Measurements from ENCODE around the gene ANXA3. TPM values are rescaled to one million over a fixed set of nuclear protein-coding genes. Genes with fewer than 3 reads are reported as not detected.

ANXA3 gene
- total and polyA plus RNA-seq, 5 donors: 10.9 to 48.1 (median 12.1) TPM

- 90% methylated on average over 3 of the region's 3 CpGs for WGBS
- H3K27me3 ChIP-seq (ENCODE audit: control insufficient read depth, insufficient read depth): no peaks in the 10 kb centered on the region
- DNase-seq (no peak), ATAC-seq (no peak)
- H3K4me1 ChIP-seq (ENCODE audit: control insufficient read depth, insufficient read depth, low read length): peaks cover 3% of the 10 kb centered on the region
- no peaks in the 10 kb centered on the region for H3K9me3 ChIP-seq (ENCODE audit: control insufficient read depth, low read length)
- no peak overlapping the region for H3K27ac ChIP-seq (ENCODE audit: low read length)
- no peak overlapping the region for H3K4me3 ChIP-seq (ENCODE audit: low read length)
- intact Hi-C loops (cut with DNase I): loop anchor here in 2 of 4 donors (10.0 kb wide), 2 partner anchors 465 to 555 kb away; partner anchors contain the start of gene FRAS1 (in 1 of the 2)
These were observed 31.6 kb upstream of the ANXA3 start for GRCh38 chr4:78519962-78520361.

- no peak for DNase-seq
- 44% methylated on average over 3 of the region's 3 CpGs for WGBS
- no peak overlapping the region for H3K4me3 ChIP-seq (ENCODE audit: low read length)
- no peaks in the 10 kb centered on the region for H3K9me3 ChIP-seq (ENCODE audit: control insufficient read depth, low read length)
- intact Hi-C loops (cut with DNase I): no loop called here
- no peaks in the 10 kb centered on the region for H3K27me3 ChIP-seq (ENCODE audit: control insufficient read depth, insufficient read depth)
- peak in 1 of 2 donors; percentile 21 for ATAC-seq
- H3K27ac ChIP-seq (ENCODE audit: low read length): no peak overlapping the region
- peaks cover 3% of the 10 kb centered on the region for H3K4me1 ChIP-seq (ENCODE audit: control insufficient read depth, insufficient read depth, low read length)
These were observed 30.8 kb upstream of the ANXA3 start for GRCh38 chr4:78520808-78521226.

DNA sequence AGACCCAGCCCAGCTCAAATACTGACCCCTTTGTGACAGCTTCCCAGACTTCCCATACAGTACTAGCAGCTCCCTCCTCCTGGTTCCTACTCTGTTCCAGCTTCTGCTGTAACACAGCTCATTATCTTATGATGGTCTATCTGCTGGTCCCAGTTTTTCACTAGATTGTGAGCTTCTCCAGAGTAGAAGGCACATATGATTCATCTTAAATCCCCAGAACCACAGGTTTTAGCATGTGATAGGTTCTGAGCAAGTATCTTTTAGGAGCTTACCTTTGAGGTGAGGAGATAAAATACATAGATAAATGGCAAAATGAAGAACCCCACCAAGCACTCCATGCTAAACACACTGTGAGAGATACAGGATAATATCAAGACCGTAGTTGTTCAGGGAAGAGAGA, 27.6 kb upstream of the ANXA3 start:
- H3K27me3 ChIP-seq (ENCODE audit: control insufficient read depth, insufficient read depth): no peaks in the 10 kb centered on the region
- 0% methylated on average over 1 of the region's 1 CpG for WGBS
- no peak overlapping the region for H3K27ac ChIP-seq (ENCODE audit: low read length)
- no peak overlapping the region for H3K4me3 ChIP-seq (ENCODE audit: low read length)
- no peak for ATAC-seq
- H3K9me3 ChIP-seq (ENCODE audit: control insufficient read depth, low read length): no peaks in the 10 kb centered on the region
- no peak for DNase-seq
- intact Hi-C loops (cut with DNase I): no loop called here
- H3K4me1 ChIP-seq (ENCODE audit: control insufficient read depth, insufficient read depth, low read length): peaks cover 1% of the 10 kb centered on the region

GRCh38 chr4:78525559-78525958, 26.0 kb upstream of the ANXA3 start:
- Histone ChIP-seq H3K4me3 (ENCODE audit: low read length) (no peak overlapping the region), H3K27me3 (ENCODE audit: control insufficient read depth, insufficient read depth) (no peaks in the 10 kb centered on the region), H3K4me1 (ENCODE audit: control insufficient read depth, insufficient read depth, low read length) (no peaks in the 10 kb centered on the region), H3K9me3 (ENCODE audit: control insufficient read depth, low read length) (no peaks in the 10 kb centered on the region), H3K27ac (ENCODE audit: low read length) (no peak overlapping the region)
- 81% methylated on average over 3 of the region's 3 CpGs for WGBS
- ATAC-seq (no peak), DNase-seq (no peak)
- intact Hi-C loops (cut with DNase I): no loop called here

GRCh38 chr4:78527103-78527502, 24.5 kb upstream of the ANXA3 start:
- intact Hi-C loops (cut with DNase I): no loop called here
- H3K27ac ChIP-seq (ENCODE audit: low read length): no peak overlapping the region
- DNase-seq (no peak), ATAC-seq (no peak)
- no peaks in the 10 kb centered on the region for H3K9me3 ChIP-seq (ENCODE audit: control insufficient read depth, low read length)
- H3K4me1 ChIP-seq (ENCODE audit: control insufficient read depth, insufficient read depth, low read length): no peaks in the 10 kb centered on the region
- H3K27me3 ChIP-seq (ENCODE audit: control insufficient read depth, insufficient read depth): no peaks in the 10 kb centered on the region
- H3K4me3 ChIP-seq (ENCODE audit: low read length): no peak overlapping the region
- 98% methylated on average over 1 of the region's 1 CpG for WGBS

DNA sequence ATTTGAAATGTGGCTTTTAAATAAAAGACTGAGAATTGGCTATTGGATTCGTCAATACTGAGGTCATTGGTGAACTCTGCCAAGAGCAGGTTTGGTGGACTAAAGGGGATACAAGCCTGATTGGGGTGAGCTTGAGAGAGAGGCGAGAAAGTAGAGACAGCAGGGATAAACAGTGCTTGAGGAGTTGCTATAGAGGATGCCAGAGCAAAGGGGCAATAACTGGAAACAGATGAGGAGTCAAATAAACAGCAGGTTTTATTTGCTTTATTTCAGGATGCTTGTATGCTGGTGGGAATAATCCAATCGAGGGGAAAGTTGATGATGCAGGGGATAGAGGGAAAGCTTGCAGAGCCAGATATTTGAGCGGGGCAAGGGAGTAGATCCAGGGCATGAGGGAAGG, 24.0 kb upstream of the ANXA3 start:
- Histone ChIP-seq H3K27ac (ENCODE audit: low read length) (no peak overlapping the region), H3K4me1 (ENCODE audit: control insufficient read depth, insufficient read depth, low read length) (no peaks in the 10 kb centered on the region), H3K9me3 (ENCODE audit: control insufficient read depth, low read length) (no peaks in the 10 kb centered on the region), H3K4me3 (ENCODE audit: low read length) (no peak overlapping the region), H3K27me3 (ENCODE audit: control insufficient read depth, insufficient read depth) (no peaks in the 10 kb centered on the region)
- no peak for ATAC-seq
- WGBS: 91% methylated on average over 4 of the region's 4 CpGs
- no peak for DNase-seq
- intact Hi-C loops (cut with DNase I): no loop called here

DNA sequence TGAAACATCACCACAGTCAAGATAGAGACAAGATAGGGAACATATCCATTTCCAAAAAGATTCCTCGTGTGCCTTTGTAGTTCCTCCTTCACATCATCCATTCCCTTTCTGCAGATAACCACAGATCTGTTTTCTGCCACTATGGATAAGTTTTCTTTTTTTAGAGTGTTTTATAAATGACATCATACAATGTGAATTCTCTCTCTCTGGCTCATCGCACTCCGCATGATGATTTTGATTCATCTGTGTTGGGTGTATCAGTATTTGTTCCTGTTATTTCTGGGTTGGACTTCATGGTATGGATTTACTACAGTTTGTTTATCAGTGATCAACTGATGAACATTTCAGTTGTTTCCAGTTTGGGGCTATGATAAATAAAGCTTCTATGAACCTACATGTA, 23.2 kb upstream of the ANXA3 start:
- H3K4me3 ChIP-seq (ENCODE audit: low read length): no peak overlapping the region
- WGBS: 42% methylated on average over 3 of the region's 3 CpGs
- ATAC-seq (no peak), DNase-seq (no peak)
- intact Hi-C loops (cut with DNase I): no loop called here
- no peaks in the 10 kb centered on the region for H3K9me3 ChIP-seq (ENCODE audit: control insufficient read depth, low read length)
- no peaks in the 10 kb centered on the region for H3K27me3 ChIP-seq (ENCODE audit: control insufficient read depth, insufficient read depth)
- no peaks in the 10 kb centered on the region for H3K4me1 ChIP-seq (ENCODE audit: control insufficient read depth, insufficient read depth, low read length)
- no peak overlapping the region for H3K27ac ChIP-seq (ENCODE audit: low read length)

- no peak for ATAC-seq
These were observed 21.9 kb upstream of the ANXA3 start for GRCh38 chr4:78529569-78530209.

GRCh38 chr4:78532046-78532445, 19.5 kb upstream of the ANXA3 start:
- H3K4me3 ChIP-seq (ENCODE audit: low read length): no peak overlapping the region
- H3K27me3 ChIP-seq (ENCODE audit: control insufficient read depth, insufficient read depth): no peaks in the 10 kb centered on the region
- WGBS: 76% methylated on average over 1 of the region's 1 CpG
- intact Hi-C loops (cut with DNase I): no loop called here
- H3K4me1 ChIP-seq (ENCODE audit: control insufficient read depth, insufficient read depth, low read length): no peaks in the 10 kb centered on the region
- no peak overlapping the region for H3K27ac ChIP-seq (ENCODE audit: low read length)
- DNase-seq (no peak), ATAC-seq (peak in 1 of 2 donors; percentile 16)
- H3K9me3 ChIP-seq (ENCODE audit: control insufficient read depth, low read length): no peaks in the 10 kb centered on the region

More at GRCh38 chr4:78529569-78530209, 21.9 kb upstream of the ANXA3 start:
- no peaks in the 10 kb centered on the region for H3K27me3 ChIP-seq (ENCODE audit: control insufficient read depth, insufficient read depth)
- DNase-seq: no peak
- H3K9me3 ChIP-seq (ENCODE audit: control insufficient read depth, low read length): no peaks in the 10 kb centered on the region
- intact Hi-C loops (cut with DNase I): no loop called here
- no peaks in the 10 kb centered on the region for H3K4me1 ChIP-seq (ENCODE audit: control insufficient read depth, insufficient read depth, low read length)
- 86% methylated on average over 2 of the region's 2 CpGs for WGBS
- no peak overlapping the region for H3K27ac ChIP-seq (ENCODE audit: low read length)
- H3K4me3 ChIP-seq (ENCODE audit: low read length): no peak overlapping the region

GRCh38 chr4:78533854-78534253, 17.7 kb upstream of the ANXA3 start:
- Histone ChIP-seq H3K4me1 (ENCODE audit: control insufficient read depth, insufficient read depth, low read length) (no peaks in the 10 kb centered on the region), H3K27me3 (ENCODE audit: control insufficient read depth, insufficient read depth) (no peaks in the 10 kb centered on the region), H3K4me3 (ENCODE audit: low read length) (no peak overlapping the region), H3K9me3 (ENCODE audit: control insufficient read depth, low read length) (no peaks in the 10 kb centered on the region), H3K27ac (ENCODE audit: low read length) (no peak overlapping the region)
- no peak for ATAC-seq
- DNase-seq: no peak
- intact Hi-C loops (cut with DNase I): no loop called here
- 78% methylated on average over 5 of the region's 5 CpGs for WGBS

- DNase-seq (no peak), ATAC-seq (no peak)
- Histone ChIP-seq H3K27ac (ENCODE audit: low read length) (no peak overlapping the region), H3K4me3 (ENCODE audit: low read length) (no peak overlapping the region), H3K27me3 (ENCODE audit: control insufficient read depth, insufficient read depth) (no peaks in the 10 kb centered on the region), H3K9me3 (ENCODE audit: control insufficient read depth, low read length) (no peaks in the 10 kb centered on the region), H3K4me1 (ENCODE audit: control insufficient read depth, insufficient read depth, low read length) (no peaks in the 10 kb centered on the region)
- WGBS: 90% methylated on average over 4 of the region's 4 CpGs
- intact Hi-C loops (cut with DNase I): no loop called here
These were observed 17.1 kb upstream of the ANXA3 start for GRCh38 chr4:78534286-78534955.
